ENCODE results near the gene TCEA2. TPM values are rescaled to one million over a fixed set of nuclear protein-coding genes. Genes with fewer than 3 reads are reported as not detected.
"Not testable (repeated sequence)": the region's sequence is repeated elsewhere in the genome, so short reads cannot be mapped to it uniquely, and the experiment has no call there.

Gene TCEA2
- total RNA-seq, 1 experiment from 2014 or later: 41.1 TPM

DNA sequence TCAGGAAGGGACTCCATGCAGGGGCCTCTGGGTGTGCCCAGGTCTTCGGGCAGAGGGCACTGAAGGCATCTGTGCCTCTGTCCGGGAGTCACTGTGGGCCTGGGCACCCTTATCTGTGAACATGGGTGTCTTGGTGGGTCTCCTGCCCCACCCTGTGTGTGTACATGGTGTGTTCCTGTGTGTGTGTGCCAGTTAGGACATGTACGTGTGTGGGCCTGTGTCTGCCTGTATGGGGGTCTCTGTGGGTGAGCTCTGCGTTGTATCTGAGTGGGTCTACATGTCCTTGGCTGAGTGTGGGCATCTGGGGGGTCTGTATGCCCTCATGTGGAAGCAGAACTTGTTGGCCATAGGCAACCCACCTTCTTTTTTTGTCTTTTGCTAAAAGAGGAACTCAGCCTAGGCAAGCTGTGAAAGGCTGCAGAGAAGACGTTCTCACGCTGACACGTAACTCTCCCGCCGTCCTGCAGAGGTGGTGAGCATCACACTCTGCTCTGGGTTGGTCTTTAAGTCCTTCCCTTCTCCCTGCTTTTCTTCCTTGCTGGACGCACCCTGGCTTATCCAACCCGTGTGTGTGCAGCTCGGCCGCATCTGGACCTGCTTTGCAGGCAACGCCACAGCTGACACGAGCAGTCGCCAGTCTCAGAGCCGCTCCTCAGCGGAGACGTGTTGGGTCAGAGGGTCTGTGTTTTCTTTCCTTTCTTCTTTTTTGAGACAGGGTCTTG, 44.9 kb downstream of the TCEA2 start:
- DNase-seq (ENCODE audit: low read depth): no peak

DNA sequence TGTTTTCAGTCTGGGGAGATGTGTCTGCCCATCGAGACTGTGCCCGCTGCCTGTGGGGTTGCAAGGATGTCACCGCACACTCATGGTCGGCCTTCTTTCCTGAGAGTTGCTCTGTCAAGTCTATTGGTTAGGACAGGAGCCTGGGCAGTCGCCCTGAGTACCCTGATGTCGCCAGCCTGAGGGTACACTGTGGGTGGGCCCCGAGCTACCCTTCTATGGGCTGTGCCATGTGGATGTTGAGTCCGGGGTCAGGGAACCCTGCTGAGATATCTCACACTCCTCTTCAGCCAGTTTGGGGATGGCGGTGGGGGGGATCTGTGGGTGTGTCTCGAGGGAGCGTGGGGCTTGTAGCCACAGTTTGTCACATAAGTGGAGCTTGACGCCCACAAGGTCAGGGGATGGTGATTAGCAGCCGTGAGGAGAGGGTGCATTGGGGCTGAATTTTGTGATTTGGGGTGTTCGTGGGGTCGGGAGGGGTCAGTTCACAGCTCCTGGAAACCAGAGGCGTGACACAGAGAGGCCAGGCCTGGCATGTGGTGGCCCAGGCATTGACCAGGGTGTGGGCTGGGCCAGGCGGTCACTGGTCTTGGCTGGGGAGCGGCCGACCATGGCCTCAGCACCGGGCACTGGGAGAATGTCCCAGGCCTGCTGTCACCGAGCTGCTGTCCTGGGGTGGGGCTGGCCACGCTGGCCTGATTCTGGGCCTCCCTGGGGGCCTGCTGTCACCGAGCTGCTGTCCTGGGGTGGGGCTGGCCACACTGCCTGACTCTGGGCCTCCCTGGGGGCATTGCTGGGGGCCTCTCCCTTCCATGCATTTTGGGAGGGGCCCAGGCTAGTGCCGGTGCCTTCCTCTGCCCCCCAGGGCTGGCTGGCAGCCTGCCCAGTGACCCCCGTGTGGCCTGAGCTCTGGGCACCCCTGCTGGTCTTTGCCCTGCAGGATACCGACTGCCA, 46.0 kb downstream of the TCEA2 start:
- DNase-seq (ENCODE audit: low read depth): no peak

DNA sequence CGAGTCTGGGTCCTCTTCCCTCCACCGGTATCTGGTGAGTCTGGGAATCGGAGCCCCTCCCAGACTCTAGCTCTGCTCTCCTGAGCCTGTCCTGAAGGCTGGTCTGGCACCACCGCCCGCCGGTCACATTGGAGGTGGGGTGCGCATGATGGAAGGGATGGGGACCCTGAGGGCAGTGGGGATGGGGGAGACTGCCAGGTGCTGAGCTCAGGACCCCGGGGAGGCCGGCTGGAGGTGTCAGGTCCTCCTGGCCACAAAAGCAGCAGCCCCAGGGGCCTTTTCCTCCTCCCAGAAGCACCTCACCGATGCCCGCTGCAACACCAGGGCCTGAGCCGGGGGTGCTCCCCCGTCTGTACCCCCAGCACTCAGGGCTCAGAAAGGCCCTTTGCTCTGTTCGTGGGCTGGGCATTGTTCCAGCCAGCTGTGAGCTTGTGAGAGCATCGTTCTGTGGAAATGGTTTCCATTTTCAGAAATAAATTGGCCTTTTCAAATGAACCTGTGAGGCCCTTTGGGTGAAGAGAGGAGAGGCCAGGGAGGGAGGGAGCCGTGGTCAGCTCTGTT, 46.9 kb downstream of the TCEA2 start:
- no peak for DNase-seq (ENCODE audit: low read depth)

DNA sequence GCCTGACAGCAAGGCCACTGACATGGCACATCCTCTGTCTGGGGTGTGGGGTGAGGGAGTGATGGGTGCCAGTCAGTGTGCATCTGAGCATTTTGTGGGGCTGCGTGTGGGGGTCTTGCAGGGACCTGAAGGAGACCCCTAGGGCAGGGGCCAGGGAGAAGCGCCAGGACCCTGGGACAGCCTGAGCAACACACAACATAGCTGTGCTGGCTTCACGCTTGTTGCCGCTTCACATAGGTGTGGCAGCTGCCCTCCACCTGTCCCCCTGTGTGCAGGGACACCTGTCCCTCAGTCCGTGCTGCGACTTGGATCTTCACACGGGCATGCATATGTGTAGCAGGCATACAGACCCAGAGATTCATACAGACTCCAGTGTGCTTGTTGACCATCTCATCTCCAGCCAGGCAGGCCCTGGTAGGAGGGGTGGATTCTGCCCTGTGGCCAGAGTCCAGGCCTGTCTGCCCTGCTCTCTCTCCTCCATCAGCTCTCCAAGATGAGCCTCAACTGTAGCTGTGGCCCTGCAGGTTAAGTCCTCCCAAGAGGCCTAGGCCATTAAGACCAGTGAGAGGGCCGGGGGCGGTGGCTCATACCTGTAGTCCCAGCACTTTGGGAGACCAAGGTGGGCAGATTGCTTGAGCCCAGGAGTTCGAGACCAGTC, 47.5 kb downstream of the TCEA2 start:
- DNase-seq (ENCODE audit: low read depth): no peak

DNA sequence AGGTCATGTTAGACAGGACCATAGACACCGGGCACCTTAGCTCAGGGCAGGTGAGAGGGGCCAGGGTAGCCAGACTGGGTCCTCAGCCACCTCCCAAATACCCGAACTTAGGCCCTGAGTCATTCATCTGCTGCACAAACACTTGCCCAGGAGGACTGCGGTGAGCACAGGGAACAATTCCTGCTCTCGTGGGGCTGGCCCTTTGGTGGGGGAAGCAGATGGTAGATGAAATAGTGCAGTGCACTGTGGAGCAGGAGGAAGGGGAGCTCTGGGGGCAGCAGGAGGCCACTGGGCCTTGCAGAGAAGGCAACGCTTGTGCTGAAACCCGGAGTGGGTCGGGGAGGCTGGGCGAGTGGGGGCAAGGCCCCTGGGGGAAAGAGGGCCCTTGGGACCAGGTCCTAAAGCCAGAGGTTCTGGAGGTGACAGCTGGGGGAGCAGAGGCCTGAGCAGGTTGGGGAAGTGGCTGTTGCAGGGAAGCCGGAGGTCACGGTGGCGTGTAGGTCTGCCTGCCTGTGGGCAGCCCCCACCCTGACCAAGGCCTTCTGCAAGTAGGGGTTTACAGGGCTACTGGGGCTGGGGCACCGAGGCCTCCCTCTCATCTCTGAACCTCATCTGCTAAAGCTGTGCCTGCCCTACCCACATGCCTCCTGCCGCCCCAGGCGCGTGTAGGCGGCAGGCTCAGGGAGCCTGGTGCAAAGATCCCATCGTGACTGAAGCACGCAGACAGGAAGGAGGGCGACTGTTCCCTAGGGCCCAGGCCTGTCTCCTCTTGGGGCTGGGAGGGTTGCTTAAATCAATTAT, 49.0 kb downstream of the TCEA2 start:
- no peak for DNase-seq (ENCODE audit: low read depth)

DNA sequence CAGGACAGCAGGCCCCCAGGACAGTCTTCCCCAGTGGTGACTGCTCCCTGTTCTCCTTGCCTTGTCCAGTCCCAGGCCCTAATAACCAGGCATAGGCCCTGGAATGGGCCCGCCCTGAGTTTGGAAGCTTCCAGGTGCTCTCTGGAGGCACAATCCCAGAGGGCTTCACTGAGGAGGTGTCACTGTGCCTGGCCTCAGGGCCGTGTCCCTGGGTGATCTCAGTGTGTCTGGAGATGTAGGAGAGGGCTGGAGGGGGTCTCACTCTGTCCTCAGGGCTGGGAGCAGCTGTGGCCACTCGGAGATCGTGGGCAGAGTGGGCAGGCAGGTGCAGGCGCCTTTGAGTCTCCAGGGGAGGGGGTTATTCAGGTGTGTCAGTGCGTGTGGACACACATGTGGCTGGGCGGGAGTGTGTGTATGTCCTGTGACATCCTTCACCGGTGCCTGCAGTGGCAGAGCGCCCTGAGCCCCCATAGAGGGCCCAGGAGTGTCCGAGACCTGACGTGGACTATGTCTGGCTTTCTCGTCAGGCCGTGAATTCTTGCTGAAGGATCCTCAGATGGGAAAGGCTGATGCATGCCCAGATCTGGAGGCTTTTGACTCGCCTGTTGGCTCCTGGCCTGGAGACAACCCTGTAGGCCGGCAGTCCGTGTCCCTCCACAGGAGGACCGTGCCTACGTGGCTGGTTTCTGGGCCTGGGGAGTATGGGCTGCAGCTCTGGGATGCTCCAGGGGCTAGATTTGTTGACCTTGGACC, 49.9 kb downstream of the TCEA2 start:
- DNase-seq (ENCODE audit: low read depth): no peak

DNA sequence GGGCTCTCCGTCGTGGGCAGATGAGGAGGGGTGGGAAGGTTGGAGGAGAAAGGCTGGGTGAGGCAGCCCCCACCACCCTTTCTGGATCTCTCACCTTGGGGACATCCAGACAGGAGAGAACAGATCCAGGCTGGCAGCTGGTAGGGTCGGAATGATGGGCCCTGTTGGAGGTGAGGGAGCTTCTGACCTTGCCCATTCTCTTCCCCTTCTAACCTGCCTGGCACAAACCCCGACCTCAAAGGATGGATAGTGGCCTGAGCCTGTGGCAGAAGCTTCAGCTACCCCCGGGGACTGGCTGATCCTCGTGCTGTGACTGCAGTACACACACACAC, 50.4 kb downstream of the TCEA2 start:
- DNase-seq (ENCODE audit: low read depth): no peak

DNA sequence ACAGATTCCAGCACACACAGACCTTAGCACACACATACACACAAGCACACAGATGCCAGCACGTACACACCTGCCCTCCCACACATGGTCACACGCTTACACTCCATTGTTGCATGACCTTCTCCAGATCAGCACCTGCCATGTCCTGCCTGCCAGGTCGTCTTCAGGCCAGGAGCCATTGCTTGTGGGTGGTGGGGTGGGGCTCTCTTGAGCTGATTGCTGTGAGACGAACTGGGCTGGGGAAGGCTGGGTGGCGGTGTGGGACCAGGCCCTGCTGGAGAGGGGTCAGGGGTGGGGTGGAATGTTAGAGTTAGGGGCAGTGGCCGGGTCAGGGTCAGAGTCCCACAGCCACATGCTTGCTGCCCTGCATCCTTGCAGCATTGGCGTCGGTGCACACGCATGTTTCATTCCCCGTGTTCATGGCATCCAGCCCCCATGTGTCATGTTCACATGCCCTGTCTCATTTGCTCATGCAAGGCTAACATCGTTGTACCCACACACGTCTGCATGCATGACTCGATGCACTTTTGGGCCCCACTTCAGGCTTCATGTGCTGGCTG, 50.9 kb downstream of the TCEA2 start:
- no peak for DNase-seq (ENCODE audit: low read depth)

DNA sequence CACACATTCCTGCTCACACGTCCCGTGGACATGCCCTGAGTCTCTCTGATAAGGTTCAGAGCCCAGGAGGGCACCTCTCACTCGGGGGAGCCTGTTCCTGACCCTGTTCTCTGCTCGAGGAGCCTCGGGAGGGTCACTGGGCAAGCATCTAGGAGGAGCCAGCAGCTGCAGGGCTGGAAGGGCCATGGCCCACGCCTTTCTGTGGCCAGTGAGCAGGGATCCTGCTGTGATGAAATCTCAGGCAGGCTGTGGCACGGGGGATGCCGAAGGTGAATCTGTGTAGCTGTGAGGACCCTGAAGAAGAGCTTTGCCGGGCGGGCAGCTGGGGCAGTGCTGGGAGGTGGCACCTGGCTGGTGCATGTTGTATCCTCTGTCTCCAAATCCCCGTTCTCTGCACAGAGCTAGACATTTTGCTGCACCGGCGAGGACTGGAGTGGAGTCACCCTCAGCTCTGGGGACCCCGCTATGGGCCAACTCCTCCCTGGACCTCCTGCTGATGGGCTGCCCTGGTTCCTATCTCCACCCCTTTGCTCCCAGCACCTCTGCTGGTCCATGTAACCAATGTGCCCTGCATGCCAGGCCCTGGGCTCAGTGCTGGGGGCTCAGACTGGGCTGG, 51.5 kb downstream of the TCEA2 start:
- DNase-seq (ENCODE audit: low read depth): no peak

DNA sequence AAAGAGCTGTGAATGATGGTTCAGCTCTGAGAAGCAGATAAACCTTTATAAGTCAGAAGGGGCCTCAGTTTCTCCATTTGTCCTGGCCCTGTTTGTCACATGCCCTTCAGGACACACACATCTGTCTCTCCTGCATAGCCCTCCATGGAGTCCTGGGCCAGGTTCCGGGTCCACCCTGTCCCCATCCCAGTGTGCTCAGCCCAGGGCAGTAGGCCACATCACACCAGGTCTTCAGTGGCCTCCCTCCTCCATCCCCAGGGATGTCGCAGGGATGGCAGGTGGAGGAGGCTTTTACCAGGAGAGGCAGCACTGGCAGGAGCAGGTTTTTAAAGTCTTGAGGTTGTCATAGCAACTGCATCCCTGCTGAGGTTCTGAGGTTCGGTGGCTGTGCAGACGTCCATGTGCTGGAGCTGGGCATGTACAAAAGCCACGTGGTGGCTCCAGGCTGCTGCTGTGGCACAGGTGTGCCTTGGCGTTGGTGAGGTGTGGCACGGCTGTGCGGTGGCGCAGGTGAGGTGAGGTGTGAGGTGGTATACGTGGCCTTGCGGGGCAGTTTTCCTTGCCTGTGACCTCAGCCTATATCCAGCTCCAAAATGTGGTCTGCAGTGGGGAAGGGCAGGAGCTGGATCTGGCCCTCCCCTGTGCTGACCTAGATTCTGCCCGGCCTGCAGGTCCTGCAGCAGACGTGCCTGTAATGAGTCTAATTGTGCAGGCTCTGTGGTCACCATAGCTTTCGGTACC, 52.3 kb downstream of the TCEA2 start:
- DNase-seq (ENCODE audit: low read depth): no peak

DNA sequence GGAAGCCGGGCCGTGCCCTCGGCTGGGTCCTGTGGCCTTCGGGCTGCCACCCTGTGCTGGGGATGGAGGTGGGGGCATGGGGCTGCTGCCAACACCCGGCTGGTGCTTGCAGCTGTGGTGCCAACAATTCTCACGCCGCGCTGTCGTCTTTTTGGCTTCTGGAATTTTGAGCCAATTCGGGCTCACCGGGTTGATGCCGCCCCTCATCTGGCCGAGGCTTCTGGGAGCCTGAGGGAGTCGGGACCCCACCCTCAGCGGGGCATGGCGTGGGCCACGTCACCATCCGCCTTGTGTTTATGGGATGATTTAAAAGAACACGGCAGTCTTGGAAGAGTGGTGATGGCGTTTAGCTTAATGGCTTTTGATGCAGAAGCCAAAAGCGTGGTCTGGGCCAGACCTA, 53.0 kb downstream of the TCEA2 start:
- DNase-seq (ENCODE audit: low read depth): no peak

DNA sequence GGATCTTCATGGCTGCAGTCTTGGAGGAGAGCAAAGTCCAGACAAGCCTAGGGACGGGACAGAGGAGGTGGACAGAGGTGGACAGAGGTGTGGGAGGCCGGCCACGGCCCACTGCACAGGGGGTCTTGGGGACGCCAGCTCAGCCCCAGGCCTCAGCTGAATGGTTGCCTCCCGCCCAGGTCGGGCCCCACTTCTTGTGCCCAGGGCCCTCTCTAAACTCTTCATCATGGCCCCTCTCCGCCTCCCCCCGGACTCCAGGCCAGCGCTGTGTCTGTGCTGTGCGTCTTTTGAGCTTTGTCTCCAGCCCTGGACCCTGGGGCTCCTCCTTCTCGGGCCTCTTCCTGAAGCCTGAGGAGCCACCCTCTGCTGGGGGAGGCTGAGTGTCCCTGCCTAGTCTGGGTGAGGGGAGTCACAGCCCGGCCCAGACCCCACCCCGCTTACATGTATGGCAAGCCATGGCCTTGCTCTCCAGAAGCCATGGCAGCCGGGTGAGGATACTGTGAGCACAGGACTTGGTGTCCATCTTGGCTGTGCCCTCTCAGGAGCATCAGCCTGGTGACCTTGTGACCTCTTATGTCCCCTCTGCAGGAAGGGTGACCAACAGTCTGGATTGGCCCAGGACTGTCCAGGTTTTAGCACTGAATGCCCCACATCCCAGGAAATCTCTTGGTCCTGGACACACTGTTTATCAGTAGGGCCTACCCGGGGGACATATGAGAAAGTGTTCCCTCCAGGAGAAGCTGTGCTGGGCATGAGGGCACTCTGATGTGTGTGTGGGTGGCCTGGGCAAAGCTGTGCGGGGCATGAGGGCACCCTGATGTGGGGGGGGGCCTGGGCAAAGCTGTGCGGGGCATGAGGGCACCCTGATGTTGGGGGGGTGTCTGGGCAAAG, 53.8 kb downstream of the TCEA2 start:
- no peak for DNase-seq (ENCODE audit: low read depth)

DNA sequence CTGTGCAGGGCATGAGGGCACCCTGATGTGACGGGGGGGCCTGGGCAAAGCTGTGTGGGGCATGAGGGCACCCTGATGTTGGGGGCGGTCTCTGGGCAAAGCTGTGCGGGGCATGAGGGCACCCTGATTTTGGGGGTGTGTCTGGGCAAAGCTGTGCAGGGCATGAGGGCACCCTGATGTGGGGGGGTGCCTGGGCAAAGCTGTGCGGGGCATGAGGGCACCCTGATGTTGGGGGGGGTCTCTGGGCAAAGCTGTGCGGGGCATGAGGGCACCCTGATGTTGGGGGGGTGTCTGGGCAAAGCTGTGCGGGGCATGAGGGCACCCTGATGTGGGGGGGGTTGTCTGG, 54.4 kb downstream of the TCEA2 start:
- DNase-seq (ENCODE audit: low read depth): not testable (repeated sequence)

DNA sequence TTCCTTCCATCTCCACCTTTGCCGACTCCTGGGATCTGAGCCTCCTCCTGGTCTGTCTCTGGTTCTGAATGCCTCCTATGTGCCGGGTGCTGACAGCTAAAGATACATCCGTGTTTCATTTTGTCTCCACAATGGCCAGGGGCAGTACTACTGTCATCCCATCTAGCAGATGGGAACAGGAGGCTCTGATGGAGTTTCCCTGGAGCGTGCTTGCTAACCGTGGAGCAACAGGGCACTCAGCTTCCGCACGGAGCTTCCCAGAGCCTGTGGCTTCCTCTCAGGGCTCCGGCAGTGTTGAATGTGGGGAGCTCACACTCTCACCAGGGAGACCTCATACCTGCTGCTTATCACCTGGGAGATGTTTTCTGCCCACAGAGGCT, 56.3 kb downstream of the TCEA2 start:
- no peak for DNase-seq (ENCODE audit: low read depth)

DNA sequence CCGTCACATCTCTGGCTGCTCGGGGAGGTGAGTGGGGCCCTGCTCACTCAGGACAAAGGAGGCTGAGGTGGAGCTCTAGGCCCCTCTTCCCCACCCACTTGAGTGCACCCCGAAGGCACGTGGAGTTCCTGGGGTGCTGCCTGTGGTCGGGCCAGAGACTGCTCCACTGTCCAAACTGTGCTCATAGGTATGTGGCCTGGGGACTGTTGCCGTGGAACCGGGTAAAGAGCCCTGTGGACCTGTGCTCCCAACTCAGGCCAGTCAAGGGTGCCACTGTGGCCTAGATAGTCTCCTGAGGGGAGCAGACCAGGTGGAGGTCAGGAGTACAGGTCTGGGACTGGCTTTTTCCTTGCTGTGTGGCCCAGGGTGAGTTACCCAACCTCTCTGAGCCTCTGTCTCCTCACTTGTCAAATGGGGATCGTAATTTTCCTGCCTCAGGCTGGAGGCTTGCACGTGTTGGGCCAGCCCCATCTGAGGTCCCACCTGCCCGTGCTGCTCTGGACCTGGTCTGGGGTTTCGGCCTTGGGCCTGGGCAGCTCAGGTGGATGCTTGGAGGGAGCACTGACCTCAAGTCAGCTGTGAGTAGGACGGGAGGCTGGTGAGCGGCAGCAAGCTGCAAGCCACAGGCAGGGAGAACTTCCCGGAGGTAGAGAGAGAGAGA, 56.8 kb downstream of the TCEA2 start:
- no peak for DNase-seq (ENCODE audit: low read depth)

DNA sequence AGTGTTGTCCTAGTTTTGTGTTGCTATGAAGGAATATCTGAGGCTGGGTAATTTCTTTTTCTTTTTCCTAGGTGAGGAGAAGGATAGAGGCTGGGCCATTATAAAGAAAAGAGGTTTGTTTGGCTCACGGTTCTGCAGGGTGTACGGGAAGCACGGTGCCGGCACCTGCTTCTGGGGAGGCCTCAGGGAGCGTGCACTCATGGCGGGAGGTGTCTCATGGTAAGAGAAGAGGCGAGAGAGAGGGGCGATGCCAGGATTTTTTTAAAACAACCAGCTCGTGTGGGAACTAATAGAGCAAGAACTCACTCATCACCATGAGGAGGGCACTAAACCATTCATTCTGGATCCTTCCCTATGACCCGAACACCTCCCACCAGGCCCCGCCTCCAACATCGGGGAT, 58.6 kb downstream of the TCEA2 start:
- no peak for DNase-seq (ENCODE audit: low read depth)

Measured in LHCN-M2 (cell line).